Measurements from ENCODE around the gene WBP4. TPM values are rescaled to one million over a fixed set of nuclear protein-coding genes. Genes with fewer than 3 reads are reported as not detected.

WBP4 gene
- 10 to 100 TPM; 11.6 to 25.0 (median 18.4) TPM for total RNA-seq
- 1 to 10 TPM; 5.1 to 7.8 (median 7.2) TPM for polyA plus RNA-seq

- DNase-seq, result peak; percentile 97
- TF ChIP-seq POLR2AphosphoS5 (IDR thresholded peaks at IDR 0.05), result peak; percentile 80 to 93 (median 88)
- peak in 2 of 4 donors; percentile 52 to 64 for TF ChIP-seq EP300 (IDR thresholded peaks at IDR 0.05)
- TF ChIP-seq CTCF (IDR thresholded peaks at IDR 0.05), result no peak
- TF ChIP-seq POLR2A (IDR thresholded peaks at IDR 0.05), result peak; percentile 43 to 66
- Histone ChIP-seq H3K4me1 (peaks cover 0 to 76% (median 67%) of the 10 kb centered on the region in 4 donors), H3K9me3 (no peaks in the 10 kb centered on the region), H3K36me3 (peaks cover 0 to 6% (median under 1%) of the 10 kb centered on the region in 4 donors), H3K4me3 (peak within 1 kb of the TSS; percentile 61 to 93 (median 80)), H3K27me3 (no peaks in the 10 kb centered on the region), H3K27ac (peak within 1 kb of the TSS; percentile 91 to 99 (median 98))
- intact Hi-C loops (cut with DNase I), result loop anchor here (2.0 to 10.0 kb wide), 7 partner anchors 72 to 984 kb away; partner anchors contain the start of genes DGKH, FOXO1, KBTBD6 and KBTBD7
- WGBS, 2 donors, result 0% methylated on average over 71 of the region's 71 CpGs
These were observed at the start of gene WBP4 for GRCh38 chr13:41061075-41061913. TSS of gene WBP4 (plus strand) at chr13:41061509. CDS start at chr13:41061674, 165 bp downstream.

GRCh38 chr13:41012536-41012935, 48.8 kb upstream of the WBP4 start:
- intact Hi-C loops (cut with DNase I), result no loop called here
- Histone ChIP-seq H3K4me3 (no peak overlapping the region), H3K4me1 (peaks cover 0 to 28% (median 19%) of the 10 kb centered on the region in 4 donors)

GRCh38 chr13:41013835-41014234, 47.5 kb upstream of the WBP4 start:
- no peaks in the 10 kb centered on the region for H3K27me3 ChIP-seq
- H3K36me3 ChIP-seq, result no peaks in the 10 kb centered on the region
- 54 to 55% methylated on average over 2 of the region's 2 CpGs for WGBS, 2 donors
- H3K27ac ChIP-seq, result no peak overlapping the region
- TF ChIP-seq POLR2A (IDR thresholded peaks at IDR 0.05), result no peak
- TF ChIP-seq CTCF (IDR thresholded peaks at IDR 0.05), result no peak
- TF ChIP-seq POLR2AphosphoS5 (IDR thresholded peaks at IDR 0.05), result no peak
- TF ChIP-seq EP300 (IDR thresholded peaks at IDR 0.05), result no peak
- H3K4me1 ChIP-seq, result peaks cover 0 to 37% (median 17%) of the 10 kb centered on the region in 4 donors
- intact Hi-C loops (cut with DNase I), result no loop called here
- H3K9me3 ChIP-seq, result no peaks in the 10 kb centered on the region
- DNase-seq, result no peak
- H3K4me3 ChIP-seq, result no peak overlapping the region

More at GRCh38 chr13:41012536-41012935, 48.8 kb upstream of the WBP4 start:
- DNase-seq, result no peak
- H3K27me3 ChIP-seq, result no peaks in the 10 kb centered on the region
- no peaks in the 10 kb centered on the region for H3K36me3 ChIP-seq
- TF ChIP-seq CTCF (IDR thresholded peaks at IDR 0.05), result no peak
- no peak for TF ChIP-seq EP300 (IDR thresholded peaks at IDR 0.05)
- TF ChIP-seq POLR2A (IDR thresholded peaks at IDR 0.05), result no peak
- TF ChIP-seq POLR2AphosphoS5 (IDR thresholded peaks at IDR 0.05), result no peak
- no peaks in the 10 kb centered on the region for H3K9me3 ChIP-seq
- H3K27ac ChIP-seq, result no peak overlapping the region
- 58 to 68% methylated on average over 2 of the region's 2 CpGs for WGBS, 2 donors

GRCh38 chr13:41015920-41016319, 45.4 kb upstream of the WBP4 start:
- intact Hi-C loops (cut with DNase I), result no loop called here
- 60 to 74% methylated on average over 6 of the region's 6 CpGs for WGBS, 2 donors
- Histone ChIP-seq H3K27ac (no peak overlapping the region), H3K4me3 (no peak overlapping the region), H3K27me3 (no peaks in the 10 kb centered on the region), H3K4me1 (peaks cover 0 to 58% (median 30%) of the 10 kb centered on the region in 4 donors), H3K9me3 (no peaks in the 10 kb centered on the region), H3K36me3 (no peaks in the 10 kb centered on the region)
- no peak for DNase-seq
- TF ChIP-seq CTCF (IDR thresholded peaks at IDR 0.05) (no peak), EP300 (IDR thresholded peaks at IDR 0.05) (no peak), POLR2AphosphoS5 (IDR thresholded peaks at IDR 0.05) (no peak), POLR2A (IDR thresholded peaks at IDR 0.05) (no peak)
